Endothelial cell (in vitro differentiated cells): ENCODE data around the gene CFAP221. TPM values are rescaled to one million over a fixed set of nuclear protein-coding genes. Genes with fewer than 3 reads are reported as not detected.
A peak's percentile ranks its signal among the peaks of the same experiment; 100 is the strongest.

Source experiments
- DNase-seq: peaks from one replicate; pipeline ENCODE4 v3.0.0; 2021; ENCODE audit warnings: low spot score
- H3K27ac Mint-ChIP-seq: one replicate; pipeline ENCODE4 v1.8.0; 2021; ENCODE audit warnings: mixed read lengths, inconsistent platforms; ENCODE audit not compliant: unreplicated experiment
- H3K27me3 Mint-ChIP-seq: one replicate; pipeline ENCODE4 v1.8.0; 2021; ENCODE audit warnings: mild to moderate bottlenecking, moderate library complexity, mixed read lengths, inconsistent platforms; ENCODE audit not compliant: unreplicated experiment
- H3K36me3 Mint-ChIP-seq: one replicate; pipeline ENCODE4 v1.8.0; 2021; ENCODE audit warnings: mild to moderate bottlenecking, low read depth, mixed read lengths, inconsistent platforms; ENCODE audit not compliant: unreplicated experiment
- H3K4me1 Mint-ChIP-seq: one replicate; pipeline ENCODE4 v1.8.0; 2021; ENCODE audit warnings: mild to moderate bottlenecking, mixed read lengths, inconsistent platforms; ENCODE audit not compliant: unreplicated experiment
- H3K4me3 Mint-ChIP-seq: one replicate; pipeline ENCODE4 v1.8.0; 2021; ENCODE audit warnings: mild to moderate bottlenecking, mixed read lengths, inconsistent platforms; ENCODE audit not compliant: unreplicated experiment
- H3K9me3 Mint-ChIP-seq: one replicate; pipeline ENCODE4 v1.8.0; 2021; ENCODE audit warnings: mixed read lengths, inconsistent platforms; ENCODE audit not compliant: unreplicated experiment
- total RNA-seq: library from RNA; stranded (reverse); fragmentation: NEBNext Ultra II Directional; extraction: Animal tissue kit (Norgen Biotek cat#: 25700); gene quantifications from one replicate; pipeline ENCODE4 v1.2.1, GENCODE V29; 2021; ENCODE audit not compliant: unreplicated experiment
- TF ChIP-seq, protein P1 (sequence below): fragments of 200-600 bp; sonication (generic); IDR thresholded peaks from one replicate; pipeline ENCODE4 v1.5.0; 2021; ENCODE audit warnings: antibody characterized with exemption; ENCODE audit not compliant: unreplicated experiment

Gene CFAP221
- total RNA-seq, 1 donor from 2014 or later: 1.1 TPM

DNA sequence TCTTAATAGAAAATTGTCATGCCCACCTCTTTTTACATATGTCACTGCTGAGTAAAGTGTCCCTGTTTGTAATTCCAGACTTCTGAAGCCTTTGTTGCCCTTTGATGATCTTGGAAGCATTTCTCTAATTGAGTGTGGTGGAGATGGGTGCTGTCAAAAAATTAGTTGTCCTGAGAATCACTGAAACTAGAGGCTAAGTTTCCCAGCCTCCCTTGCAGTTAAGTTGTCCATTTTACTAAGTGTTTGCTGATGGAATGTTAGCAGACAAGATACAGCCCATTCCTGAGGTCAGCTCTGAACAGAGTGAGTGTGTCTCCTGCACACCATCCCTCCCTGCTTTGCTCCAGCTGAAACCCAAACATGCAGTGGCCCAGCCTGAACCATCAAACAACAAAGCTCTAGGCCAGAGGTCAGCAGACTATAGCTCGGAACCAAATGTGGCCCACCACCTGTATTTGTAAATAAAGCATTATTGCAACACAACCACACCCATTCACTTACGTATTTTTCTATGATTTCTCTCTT, 106.7 kb downstream of the CFAP221 start:
- H3K4me1 Mint-ChIP-seq: no peaks in the 10 kb centered on the region
- H3K4me3 Mint-ChIP-seq: no peak overlapping the region
- TF ChIP-seq, protein P1, sequence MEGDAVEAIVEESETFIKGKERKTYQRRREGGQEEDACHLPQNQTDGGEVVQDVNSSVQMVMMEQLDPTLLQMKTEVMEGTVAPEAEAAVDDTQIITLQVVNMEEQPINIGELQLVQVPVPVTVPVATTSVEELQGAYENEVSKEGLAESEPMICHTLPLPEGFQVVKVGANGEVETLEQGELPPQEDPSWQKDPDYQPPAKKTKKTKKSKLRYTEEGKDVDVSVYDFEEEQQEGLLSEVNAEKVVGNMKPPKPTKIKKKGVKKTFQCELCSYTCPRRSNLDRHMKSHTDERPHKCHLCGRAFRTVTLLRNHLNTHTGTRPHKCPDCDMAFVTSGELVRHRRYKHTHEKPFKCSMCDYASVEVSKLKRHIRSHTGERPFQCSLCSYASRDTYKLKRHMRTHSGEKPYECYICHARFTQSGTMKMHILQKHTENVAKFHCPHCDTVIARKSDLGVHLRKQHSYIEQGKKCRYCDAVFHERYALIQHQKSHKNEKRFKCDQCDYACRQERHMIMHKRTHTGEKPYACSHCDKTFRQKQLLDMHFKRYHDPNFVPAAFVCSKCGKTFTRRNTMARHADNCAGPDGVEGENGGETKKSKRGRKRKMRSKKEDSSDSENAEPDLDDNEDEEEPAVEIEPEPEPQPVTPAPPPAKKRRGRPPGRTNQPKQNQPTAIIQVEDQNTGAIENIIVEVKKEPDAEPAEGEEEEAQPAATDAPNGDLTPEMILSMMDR: no peak
- no peaks in the 10 kb centered on the region for H3K36me3 Mint-ChIP-seq
- H3K27ac Mint-ChIP-seq: no peak overlapping the region
- no peaks in the 10 kb centered on the region for H3K9me3 Mint-ChIP-seq
- DNase-seq: no peak
- peaks cover 2% of the 10 kb centered on the region for H3K27me3 Mint-ChIP-seq

DNA sequence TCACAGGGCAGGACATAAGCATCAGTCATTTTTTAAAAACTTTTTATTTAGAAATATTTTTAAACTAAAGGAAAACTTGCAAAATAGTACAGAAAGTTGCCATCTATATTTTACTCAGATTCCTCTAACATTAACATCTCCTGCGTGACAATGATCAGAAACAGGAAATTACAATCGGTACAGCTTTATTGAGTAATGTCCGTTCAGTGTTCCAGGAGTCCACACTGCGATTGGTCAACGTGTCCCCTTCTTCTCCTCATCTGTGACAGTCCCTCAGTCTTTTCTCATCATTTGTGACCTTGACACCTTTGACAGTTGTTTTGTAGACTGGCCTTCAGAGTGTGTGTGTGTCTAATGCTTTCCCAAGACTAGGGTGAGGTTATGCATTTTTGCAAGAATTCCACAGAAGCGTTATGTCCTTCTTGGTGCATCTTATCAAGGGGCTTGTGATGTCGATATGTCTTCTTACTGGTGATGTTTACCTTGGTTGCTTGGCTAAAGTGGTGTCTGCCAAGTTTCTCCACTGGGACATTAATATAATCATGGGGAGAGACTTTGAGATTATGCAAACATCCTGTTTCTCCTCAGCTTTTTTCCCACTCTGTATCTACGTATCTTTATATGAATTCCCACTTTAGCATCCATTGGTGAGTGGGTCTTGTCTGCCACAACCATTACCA, 113.4 kb downstream of the CFAP221 start:
- no peak for DNase-seq
- no peak overlapping the region for H3K27ac Mint-ChIP-seq
- no peaks in the 10 kb centered on the region for H3K36me3 Mint-ChIP-seq
- TF ChIP-seq, protein P1: no peak
- H3K4me3 Mint-ChIP-seq: no peak overlapping the region
- no peaks in the 10 kb centered on the region for H3K27me3 Mint-ChIP-seq
- no peaks in the 10 kb centered on the region for H3K9me3 Mint-ChIP-seq
- H3K4me1 Mint-ChIP-seq: no peaks in the 10 kb centered on the region

DNA sequence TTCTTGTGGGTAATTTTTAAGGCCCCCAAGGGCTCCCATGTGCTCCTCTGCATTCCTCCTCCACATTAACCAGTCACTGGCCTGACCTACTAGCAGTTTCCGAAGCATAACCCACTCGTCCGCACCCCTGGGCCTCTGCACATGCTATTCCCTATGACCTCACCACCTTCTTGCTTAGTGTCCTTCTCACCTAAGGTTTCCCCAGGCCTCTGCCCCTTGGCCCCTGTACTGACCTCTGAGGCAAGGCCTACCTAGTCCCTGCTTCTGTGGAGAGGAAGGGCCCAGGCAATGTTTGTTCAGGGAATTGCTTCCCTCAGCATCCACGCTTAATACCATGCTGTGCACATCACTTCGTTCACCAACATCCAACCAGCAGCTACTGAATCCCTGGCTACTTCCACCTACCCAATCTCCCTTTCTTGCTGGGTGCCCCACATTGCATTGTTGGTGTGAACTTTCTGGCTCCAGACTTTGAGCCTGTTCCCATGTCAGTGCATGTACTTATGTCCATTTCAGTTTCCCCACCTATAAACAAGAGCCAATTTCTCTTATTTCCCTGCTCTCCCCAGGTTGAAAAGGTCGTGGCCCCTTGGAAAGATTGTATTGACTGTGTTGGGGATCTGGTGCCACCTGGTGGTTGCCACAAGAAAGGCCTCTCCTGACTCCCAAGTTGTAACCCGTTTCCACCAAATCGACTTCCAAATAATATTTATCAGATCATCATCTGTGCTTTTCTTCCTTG, 115.5 kb downstream of the CFAP221 start:
- Mint-ChIP-seq H3K36me3 (peaks cover 9% of the 10 kb centered on the region), H3K27me3 (no peaks in the 10 kb centered on the region), H3K4me3 (no peak overlapping the region), H3K4me1 (no peaks in the 10 kb centered on the region), H3K9me3 (no peaks in the 10 kb centered on the region), H3K27ac (no peak overlapping the region)
- DNase-seq: peak; percentile 48
- TF ChIP-seq, protein P1: peak; percentile 70

- no peaks in the 10 kb centered on the region for H3K9me3 Mint-ChIP-seq
- no peak for DNase-seq
- H3K27me3 Mint-ChIP-seq: no peaks in the 10 kb centered on the region
- H3K36me3 Mint-ChIP-seq: peaks cover 14% of the 10 kb centered on the region
- no peak overlapping the region for H3K27ac Mint-ChIP-seq
- H3K4me1 Mint-ChIP-seq: no peaks in the 10 kb centered on the region
- TF ChIP-seq, protein P1: no peak
- no peak overlapping the region for H3K4me3 Mint-ChIP-seq
Observed at GRCh38 chr2:119660343-119660658, 116.1 kb downstream of the CFAP221 start.

DNA sequence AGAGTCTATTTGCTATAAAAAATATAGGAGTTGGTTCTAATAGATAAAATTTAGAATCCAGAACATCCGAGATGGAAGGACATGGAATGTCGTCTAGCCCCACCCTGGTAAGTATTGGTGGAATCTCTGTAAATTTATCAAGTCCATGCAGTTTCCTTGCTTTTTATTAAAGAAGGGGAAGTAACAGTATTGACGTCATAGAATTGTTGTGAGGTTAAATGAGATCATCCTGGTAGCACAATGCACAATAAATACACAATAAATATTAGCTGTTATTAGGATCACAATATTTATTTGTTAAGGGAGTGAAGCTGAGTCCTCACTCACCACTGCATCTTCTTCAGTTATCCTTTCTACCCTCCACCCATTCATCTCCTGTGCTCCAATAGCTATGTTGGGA, 118.0 kb downstream of the CFAP221 start:
- Mint-ChIP-seq H3K36me3 (peaks cover 14% of the 10 kb centered on the region), H3K4me3 (no peak overlapping the region), H3K27ac (no peak overlapping the region), H3K9me3 (no peaks in the 10 kb centered on the region), H3K4me1 (peaks cover 7% of the 10 kb centered on the region), H3K27me3 (no peaks in the 10 kb centered on the region)
- no peak for DNase-seq
- TF ChIP-seq, protein P1: no peak
